ENCODE measurements around the gene LMOD3.

Gene LMOD3

DNA sequence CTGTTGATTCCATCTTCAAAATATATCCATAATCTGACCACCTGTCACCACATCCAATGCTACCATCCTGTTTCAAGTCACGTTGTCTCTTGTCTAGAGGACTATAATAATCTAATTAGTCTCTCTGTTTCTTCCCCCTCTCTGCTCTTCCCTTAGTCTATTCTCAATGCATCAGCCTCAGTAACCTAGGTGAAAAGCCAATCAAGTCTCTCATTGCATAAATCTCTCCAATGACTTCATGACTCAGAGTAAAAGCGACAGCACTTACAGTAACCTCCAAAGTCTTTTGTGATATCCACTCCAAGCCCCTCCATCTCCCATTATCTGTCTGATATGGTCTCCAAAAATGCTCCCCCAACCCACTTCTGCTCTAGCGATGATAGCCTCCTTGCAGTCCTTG lies 49.5 kb downstream of the LMOD3 start:
- no peaks in the 10 kb centered on the region for H3K27me3 ChIP-seq (ENCODE audit: insufficient read depth, poor library complexity, severe bottlenecking)
- TF ChIP-seq, protein P1, sequence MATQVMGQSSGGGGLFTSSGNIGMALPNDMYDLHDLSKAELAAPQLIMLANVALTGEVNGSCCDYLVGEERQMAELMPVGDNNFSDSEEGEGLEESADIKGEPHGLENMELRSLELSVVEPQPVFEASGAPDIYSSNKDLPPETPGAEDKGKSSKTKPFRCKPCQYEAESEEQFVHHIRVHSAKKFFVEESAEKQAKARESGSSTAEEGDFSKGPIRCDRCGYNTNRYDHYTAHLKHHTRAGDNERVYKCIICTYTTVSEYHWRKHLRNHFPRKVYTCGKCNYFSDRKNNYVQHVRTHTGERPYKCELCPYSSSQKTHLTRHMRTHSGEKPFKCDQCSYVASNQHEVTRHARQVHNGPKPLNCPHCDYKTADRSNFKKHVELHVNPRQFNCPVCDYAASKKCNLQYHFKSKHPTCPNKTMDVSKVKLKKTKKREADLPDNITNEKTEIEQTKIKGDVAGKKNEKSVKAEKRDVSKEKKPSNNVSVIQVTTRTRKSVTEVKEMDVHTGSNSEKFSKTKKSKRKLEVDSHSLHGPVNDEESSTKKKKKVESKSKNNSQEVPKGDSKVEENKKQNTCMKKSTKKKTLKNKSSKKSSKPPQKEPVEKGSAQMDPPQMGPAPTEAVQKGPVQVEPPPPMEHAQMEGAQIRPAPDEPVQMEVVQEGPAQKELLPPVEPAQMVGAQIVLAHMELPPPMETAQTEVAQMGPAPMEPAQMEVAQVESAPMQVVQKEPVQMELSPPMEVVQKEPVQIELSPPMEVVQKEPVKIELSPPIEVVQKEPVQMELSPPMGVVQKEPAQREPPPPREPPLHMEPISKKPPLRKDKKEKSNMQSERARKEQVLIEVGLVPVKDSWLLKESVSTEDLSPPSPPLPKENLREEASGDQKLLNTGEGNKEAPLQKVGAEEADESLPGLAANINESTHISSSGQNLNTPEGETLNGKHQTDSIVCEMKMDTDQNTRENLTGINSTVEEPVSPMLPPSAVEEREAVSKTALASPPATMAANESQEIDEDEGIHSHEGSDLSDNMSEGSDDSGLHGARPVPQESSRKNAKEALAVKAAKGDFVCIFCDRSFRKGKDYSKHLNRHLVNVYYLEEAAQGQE (IDR thresholded peaks at IDR 0.05; ENCODE audit: insufficient replicate concordance, low read depth), result no peak
- TF ChIP-seq GABPA (IDR thresholded peaks at IDR 0.05; ENCODE audit: low read depth) (no peak), CTCF (IDR thresholded peaks at IDR 0.05; ENCODE audit: insufficient read depth, low read length) (no peak), POLR2AphosphoS5 (IDR thresholded peaks at IDR 0.05; ENCODE audit: low read depth) (no peak), SPI1 (IDR thresholded peaks at IDR 0.05; ENCODE audit: borderline replicate concordance, low read depth) (no peak)
- H3K4me3 ChIP-seq (replicated peaks; ENCODE audit: insufficient read depth, low read length), result no peak overlapping the region
- no peak overlapping the region for H3K27ac ChIP-seq (replicated peaks)
- no peak for DNase-seq (ENCODE audit: low read depth in 1 of 2, low spot score in 1 of 2)

DNA sequence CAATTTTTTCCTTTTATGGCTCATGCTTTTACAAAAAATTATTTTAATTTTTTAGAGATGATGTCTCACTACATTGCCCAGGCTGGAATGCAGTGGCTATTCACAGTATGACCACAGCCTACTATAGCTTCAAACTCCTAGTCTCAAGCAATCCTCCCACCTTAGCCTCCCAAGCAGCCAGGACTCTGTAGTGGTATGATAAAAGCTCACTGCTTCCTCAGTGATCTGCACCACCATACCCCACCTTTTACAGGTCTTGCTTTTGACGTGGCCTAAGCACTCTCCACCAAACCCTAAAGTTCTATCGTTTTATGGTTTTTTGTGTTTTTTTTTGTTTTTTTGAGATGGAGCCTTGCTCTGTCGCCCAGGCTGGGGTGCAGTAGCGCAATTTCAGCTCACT lies 56.3 kb downstream of the LMOD3 start:
- DNase-seq (ENCODE audit: low read depth in 1 of 2, low spot score in 1 of 2), result no peak
- no peak overlapping the region for H3K4me3 ChIP-seq (replicated peaks; ENCODE audit: insufficient read depth, low read length)
- TF ChIP-seq, protein P1 (IDR thresholded peaks at IDR 0.05; ENCODE audit: insufficient replicate concordance, low read depth), result no peak
- TF ChIP-seq POLR2AphosphoS5 (IDR thresholded peaks at IDR 0.05; ENCODE audit: low read depth), result no peak
- TF ChIP-seq GABPA (IDR thresholded peaks at IDR 0.05; ENCODE audit: low read depth), result no peak
- TF ChIP-seq CTCF (IDR thresholded peaks at IDR 0.05; ENCODE audit: insufficient read depth, low read length), result no peak
- no peak for TF ChIP-seq SPI1 (IDR thresholded peaks at IDR 0.05; ENCODE audit: borderline replicate concordance, low read depth)
- H3K27me3 ChIP-seq (ENCODE audit: insufficient read depth, poor library complexity, severe bottlenecking), result no peaks in the 10 kb centered on the region
- H3K27ac ChIP-seq (replicated peaks), result no peak overlapping the region

DNA sequence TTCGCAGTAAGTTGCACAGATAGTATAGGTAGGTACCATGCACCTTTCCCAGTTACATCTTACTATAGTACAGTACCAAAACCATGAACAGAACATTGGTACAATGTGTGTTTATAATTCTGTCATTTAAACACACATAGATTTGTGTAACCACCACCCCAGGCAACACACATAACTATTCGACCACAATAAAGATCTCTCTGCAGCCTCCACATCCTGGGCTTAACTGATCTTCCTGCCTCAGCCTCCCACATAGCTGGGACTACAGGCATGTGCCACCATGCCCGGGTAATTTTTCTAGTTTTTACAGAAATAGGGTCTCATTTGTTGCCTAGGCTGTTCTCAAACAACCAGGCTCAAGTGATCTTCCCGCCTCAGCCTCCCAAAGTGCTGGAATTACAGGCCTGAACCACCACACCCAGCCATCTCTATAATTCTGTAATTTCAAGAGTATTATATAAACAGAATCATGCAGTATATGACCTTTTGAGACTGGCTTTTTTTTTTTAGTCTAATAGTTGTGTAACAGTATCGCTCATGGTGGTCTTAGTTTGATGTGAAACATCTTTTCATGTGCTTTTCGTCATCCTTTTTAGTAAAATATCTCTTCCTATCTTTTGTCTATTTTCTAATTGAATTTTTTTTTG lies 57.0 kb downstream of the LMOD3 start:
- no peak overlapping the region for H3K4me3 ChIP-seq (replicated peaks; ENCODE audit: insufficient read depth, low read length)
- no peak for DNase-seq (ENCODE audit: low read depth in 1 of 2, low spot score in 1 of 2)
- TF ChIP-seq, protein P1 (IDR thresholded peaks at IDR 0.05; ENCODE audit: insufficient replicate concordance, low read depth), result no peak
- no peak overlapping the region for H3K27ac ChIP-seq (replicated peaks)
- no peaks in the 10 kb centered on the region for H3K27me3 ChIP-seq (ENCODE audit: insufficient read depth, poor library complexity, severe bottlenecking)
